ENCODE measurements around the gene GRIA1.

GRCh38 chr5:153470736-153471135 is 19.7 kb upstream of the GRIA1 start:
- no peak for TF ChIP-seq SIN3A (IDR thresholded peaks at IDR 0.05; ENCODE audit: borderline replicate concordance, insufficient read depth, low read length)
- no peak for TF ChIP-seq POLR2AphosphoS5 (IDR thresholded peaks at IDR 0.05; ENCODE audit: low read depth, low read length)
- no peak for TF ChIP-seq REST (IDR thresholded peaks at IDR 0.05; ENCODE audit: insufficient read depth in 1 of 2, low read depth in 2 of 2, low read length in 2 of 2)
- no peak for TF ChIP-seq TAF1 (IDR thresholded peaks at IDR 0.05; ENCODE audit: borderline replicate concordance, insufficient read depth, low read length)
- no peak for TF ChIP-seq FOXP2 (optimal IDR thresholded peaks at IDR 0.05; ENCODE audit: borderline replicate concordance, extremely low read depth, extremely low read length, insufficient read depth)

All from PFSK-1 (cell line).